WTC11 (cell line): Measurements from ENCODE around the gene NLGN1. TPM values are rescaled to one million over a fixed set of nuclear protein-coding genes. Genes with fewer than 3 reads are reported as not detected.

Experiments
- ATAC-seq: fragments of 200-7000 bp; cut with Tn5 transposase; 2 replicates; pipeline ENCODE4 v1.10.0; 2021; ENCODE audit warnings: mild to moderate bottlenecking, moderate library complexity
- CTCF ChIA-PET: fragments of 300-600 bp; sonication (Branson Sonifier 250); formaldehyde crosslinking; loops from one replicate; lab custom pipeline; 2021; ENCODE audit warnings: antibody characterized with exemption; lab: Charles Lee
- POLR2A ChIA-PET: fragments of 350-600 bp; sonication (Branson Sonifier 250); formaldehyde crosslinking; loops from one replicate; lab custom pipeline; 2021; ENCODE audit warnings: antibody characterized with exemption; lab: Charles Lee
- DNase-seq: peaks from one replicate; pipeline ENCODE4 v3.0.0; 2021; ENCODE audit warnings: low spot score
- H3K27ac Mint-ChIP-seq: 2 replicates; pipeline ENCODE4 v1.8.0; 2021; ENCODE audit warnings: mixed read lengths
- H3K27me3 Mint-ChIP-seq: 2 replicates; pipeline ENCODE4 v1.8.0; 2021; ENCODE audit warnings: low read depth, mild to moderate bottlenecking, moderate library complexity, mixed read lengths
- H3K36me3 Mint-ChIP-seq: 2 replicates; pipeline ENCODE4 v1.8.0; 2021; ENCODE audit warnings: mixed read lengths
- H3K4me1 Mint-ChIP-seq: 2 replicates; pipeline ENCODE4 v1.8.0; 2022; ENCODE audit warnings: mixed read lengths
- H3K4me3 Mint-ChIP-seq: 2 replicates; pipeline ENCODE4 v1.8.0; 2021; ENCODE audit warnings: mild to moderate bottlenecking, moderate library complexity, mixed read lengths
- H3K9me3 Mint-ChIP-seq: 2 replicates; pipeline ENCODE4 v1.8.0; 2021; ENCODE audit warnings: mixed read lengths
- CDX4 ChIP-seq: fragments of 250-450 bp; sonication (Bioruptor Pico); IDR thresholded peaks from 2 replicates; pipeline ENCODE4 v1.9.0; 2021; ENCODE audit warnings: moderate library complexity, mild to moderate bottlenecking, inconsistent platforms, borderline replicate concordance
- E2F5 ChIP-seq: sonication (generic); formaldehyde crosslinking; IDR thresholded peaks from 2 replicates; pipeline ENCODE4 v1.8.1; 2022; ENCODE audit warnings: mild to moderate bottlenecking, moderate library complexity, missing genetic modification reagents
- ELF4 ChIP-seq: sonication (generic); formaldehyde crosslinking; IDR thresholded peaks from 2 replicates; pipeline ENCODE4 v1.8.1; 2022; ENCODE audit warnings: low read depth, mild to moderate bottlenecking, moderate library complexity, missing genetic modification reagents
- FOXP1 ChIP-seq: sonication (generic); formaldehyde crosslinking; IDR thresholded peaks from 2 replicates; pipeline ENCODE4 v1.8.0; 2022; ENCODE audit warnings: missing genetic modification reagents, mild to moderate bottlenecking, moderate library complexity, borderline replicate concordance
- GABPB1 ChIP-seq: sonication (generic); formaldehyde crosslinking; IDR thresholded peaks from 2 replicates; pipeline ENCODE4 v1.8.1; 2023; ENCODE audit warnings: mild to moderate bottlenecking, missing genetic modification reagents
- MAX ChIP-seq: sonication (generic); formaldehyde crosslinking; IDR thresholded peaks from 2 replicates; pipeline ENCODE4 v1.8.0; 2022; ENCODE audit warnings: mild to moderate bottlenecking, missing genetic modification reagents
- NR2C2 ChIP-seq: sonication (generic); formaldehyde crosslinking; IDR thresholded peaks from 2 replicates; pipeline ENCODE4 v1.8.0; 2022; ENCODE audit warnings: mild to moderate bottlenecking, missing genetic modification reagents
- OVOL2 ChIP-seq: fragments of 250-450 bp; sonication (Bioruptor Pico); IDR thresholded peaks from 2 replicates; pipeline ENCODE4 v1.9.0; 2021; ENCODE audit warnings: mild to moderate bottlenecking, borderline replicate concordance
- PREB ChIP-seq: sonication (generic); formaldehyde crosslinking; IDR thresholded peaks from 2 replicates; pipeline ENCODE4 v1.8.1; 2022; ENCODE audit warnings: mild to moderate bottlenecking, missing genetic modification reagents, moderate library complexity, borderline replicate concordance
- SMAD4 ChIP-seq: sonication (generic); formaldehyde crosslinking; IDR thresholded peaks from 2 replicates; pipeline ENCODE4 v1.8.0; 2022; ENCODE audit warnings: mild to moderate bottlenecking, missing genetic modification reagents
- SOX15 ChIP-seq: fragments of 250-450 bp; sonication (Bioruptor Pico); IDR thresholded peaks from 2 replicates; pipeline ENCODE4 v1.9.0; 2021; ENCODE audit warnings: mild to moderate bottlenecking
- USF2 ChIP-seq: sonication (generic); formaldehyde crosslinking; IDR thresholded peaks from 2 replicates; pipeline ENCODE4 v1.8.1; 2023; ENCODE audit warnings: mild to moderate bottlenecking, missing genetic modification reagents, moderate library complexity
- ZBTB43 ChIP-seq: sonication (generic); formaldehyde crosslinking; IDR thresholded peaks from 2 replicates; pipeline ENCODE4 v1.8.1; 2023; ENCODE audit warnings: mild to moderate bottlenecking, missing genetic modification reagents
- ZNF219 ChIP-seq: sonication (generic); formaldehyde crosslinking; IDR thresholded peaks from 2 replicates; pipeline ENCODE4 v1.8.0; 2023; ENCODE audit warnings: missing genetic modification reagents, mild to moderate bottlenecking, borderline replicate concordance
- ZNF232 ChIP-seq: sonication (generic); formaldehyde crosslinking; IDR thresholded peaks from 2 replicates; pipeline ENCODE4 v1.8.0; 2022; ENCODE audit warnings: mild to moderate bottlenecking, missing genetic modification reagents
- ZNF425 ChIP-seq: fragments of 250-450 bp; sonication (Bioruptor Pico); conservative IDR thresholded peaks from 2 replicates; pipeline ENCODE4 v1.9.0; 2021; ENCODE audit warnings: mild to moderate bottlenecking
- total RNA-seq: library from RNA; stranded (reverse); gene quantifications from 3 replicates; pipeline ENCODE4 v1.2.3, GENCODE V29; 2021

Gene NLGN1
- total RNA-seq, 1 experiment from 2014 or later: 12.4 TPM

- Mint-ChIP-seq H3K9me3 (no peaks in the 10 kb centered on the region), H3K27ac (no peak overlapping the region), H3K4me1 (peaks cover 24% of the 10 kb centered on the region), H3K4me3 (no peak overlapping the region), H3K36me3 (no peaks in the 10 kb centered on the region), H3K27me3 (no peaks in the 10 kb centered on the region)
- ChIA-PET POLR2A (no interaction called here), CTCF (interaction anchor here (1.2 kb wide), 1 partner anchor 13 kb away, joined by 3 read pairs; no protein-coding TSS in a partner anchor)
- ATAC-seq (no peak), DNase-seq (no peak)
- no peak for TF ChIP-seq SMAD4
- TF ChIP-seq PREB (CRISPR knock-in tag): no peak
- TF ChIP-seq ZNF219 (CRISPR knock-in tag): no peak
- TF ChIP-seq ZNF232: no peak
- TF ChIP-seq SOX15 (CRISPR knock-in tag): no peak
- TF ChIP-seq ELF4: no peak
Observed at GRCh38 chr3:173890091-173890490, 492.5 kb downstream of the NLGN1 start.

- no peaks in the 10 kb centered on the region for H3K27me3 Mint-ChIP-seq
- H3K9me3 Mint-ChIP-seq: no peaks in the 10 kb centered on the region
- no peak overlapping the region for H3K4me3 Mint-ChIP-seq
- POLR2A ChIA-PET: no interaction called here
- no peak for ATAC-seq
- DNase-seq: no peak
- CTCF ChIA-PET: no interaction called here
- H3K27ac Mint-ChIP-seq: no peak overlapping the region
- no peaks in the 10 kb centered on the region for H3K36me3 Mint-ChIP-seq
- peaks cover 24% of the 10 kb centered on the region for H3K4me1 Mint-ChIP-seq
- no peak for TF ChIP-seq USF2 (CRISPR knock-in tag)
- no peak for TF ChIP-seq ZNF425
- no peak for TF ChIP-seq FOXP1
- no peak for TF ChIP-seq MAX (CRISPR knock-in tag)
- no peak for TF ChIP-seq OVOL2 (CRISPR knock-in tag)
Observed at GRCh38 chr3:173891272-173892100, 493.9 kb downstream of the NLGN1 start.

GRCh38 chr3:173892547-173892946 lies 495.0 kb downstream of the NLGN1 start:
- no peak overlapping the region for H3K27ac Mint-ChIP-seq
- no peak for TF ChIP-seq ZBTB43 (CRISPR knock-in tag)
- DNase-seq (no peak), ATAC-seq (no peak)
- ChIA-PET POLR2A (no interaction called here), CTCF (no interaction called here)
- H3K27me3 Mint-ChIP-seq: no peaks in the 10 kb centered on the region
- no peaks in the 10 kb centered on the region for H3K36me3 Mint-ChIP-seq
- H3K4me3 Mint-ChIP-seq: no peak overlapping the region
- no peaks in the 10 kb centered on the region for H3K9me3 Mint-ChIP-seq
- peaks cover 28% of the 10 kb centered on the region for H3K4me1 Mint-ChIP-seq

- ATAC-seq (no peak), DNase-seq (no peak)
- Mint-ChIP-seq H3K27ac (no peak overlapping the region), H3K4me1 (peaks cover 28% of the 10 kb centered on the region), H3K4me3 (no peak overlapping the region), H3K9me3 (no peaks in the 10 kb centered on the region), H3K27me3 (no peaks in the 10 kb centered on the region), H3K36me3 (no peaks in the 10 kb centered on the region)
- ChIA-PET CTCF (no interaction called here), POLR2A (no interaction called here)
- TF ChIP-seq GABPB1 (CRISPR knock-in tag) (no peak), NR2C2 (CRISPR knock-in tag) (no peak), CDX4 (CRISPR knock-in tag) (no peak), E2F5 (CRISPR knock-in tag) (no peak)
Observed at GRCh38 chr3:173893066-173893465, 495.5 kb downstream of the NLGN1 start.
